NCI-H1105 treated with DMSO at 0.1 percent for 48 hours (cell line): ENCODE data around the gene CLEC20A.

ENCODE experiments used
- DNase-seq: peaks from one replicate; lab custom pipeline; 2025; lab: John Stamatoyannopoulos, UW

CLEC20A gene

DNA sequence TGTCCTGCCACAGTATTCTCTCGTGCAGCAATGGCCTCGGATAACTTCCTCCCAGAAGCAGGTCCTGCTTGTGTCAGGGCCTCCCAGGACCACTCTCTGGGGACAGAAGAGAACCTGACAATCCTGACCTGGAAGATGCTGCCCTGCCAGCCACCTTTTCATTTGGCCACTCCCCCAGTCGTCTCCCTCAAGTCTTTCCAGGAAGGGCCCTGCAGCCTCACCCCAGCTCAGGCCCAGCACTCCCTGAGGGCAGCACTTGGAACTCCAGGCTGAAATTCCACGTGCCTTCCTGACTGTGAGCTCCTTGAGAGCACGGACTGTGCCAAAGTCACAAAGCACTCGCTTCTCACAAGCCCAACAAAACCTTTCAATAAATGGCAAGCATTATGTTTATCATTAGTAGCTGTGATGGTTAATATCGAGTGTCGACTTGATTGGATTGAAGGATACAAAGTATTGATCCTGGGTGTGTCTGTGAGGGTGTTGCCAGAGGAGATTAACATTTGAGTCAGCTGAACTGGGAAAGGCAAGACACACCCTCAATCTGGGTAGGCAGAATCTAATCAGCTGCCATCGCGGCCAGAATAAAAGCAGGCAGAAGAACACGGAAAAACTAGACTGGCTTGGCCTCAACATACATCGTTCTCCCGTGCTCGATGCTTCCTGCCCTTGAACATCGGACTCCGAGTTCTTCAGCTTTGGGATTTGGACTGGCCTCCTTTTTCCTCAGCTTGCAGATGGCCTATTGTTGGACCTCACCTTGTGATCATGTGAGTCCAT is 2.3 kb upstream of the CLEC20A start:
- DNase-seq: no peak

DNA sequence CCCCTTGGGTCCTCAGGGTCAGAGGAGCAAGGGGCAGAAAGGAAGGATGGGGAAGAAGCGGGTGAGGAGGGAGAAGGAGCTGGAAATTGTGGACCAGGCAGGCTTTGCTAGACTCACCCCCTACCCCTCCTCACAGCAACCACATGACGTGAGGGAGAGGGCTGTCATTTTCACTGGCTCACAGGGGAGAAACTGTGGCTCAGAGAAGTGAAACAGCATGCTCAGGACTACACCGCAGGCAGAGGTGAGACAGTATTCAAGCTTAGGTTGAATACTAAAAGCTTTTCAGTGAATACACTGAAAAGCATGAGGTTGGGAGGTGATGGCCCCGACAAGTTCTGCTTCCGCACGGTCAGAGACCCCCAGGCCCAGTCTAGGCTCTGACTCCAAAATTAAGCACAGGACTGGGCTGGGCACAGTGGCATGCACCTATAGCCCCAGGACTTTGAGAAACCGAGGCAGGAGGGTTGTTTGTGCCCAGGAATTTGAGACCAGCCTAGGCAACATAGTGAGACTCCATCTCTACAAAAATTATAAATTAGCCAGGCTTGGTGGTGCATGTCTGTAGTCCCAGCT is 1.2 kb upstream of the CLEC20A start:
- DNase-seq: no peak

DNA sequence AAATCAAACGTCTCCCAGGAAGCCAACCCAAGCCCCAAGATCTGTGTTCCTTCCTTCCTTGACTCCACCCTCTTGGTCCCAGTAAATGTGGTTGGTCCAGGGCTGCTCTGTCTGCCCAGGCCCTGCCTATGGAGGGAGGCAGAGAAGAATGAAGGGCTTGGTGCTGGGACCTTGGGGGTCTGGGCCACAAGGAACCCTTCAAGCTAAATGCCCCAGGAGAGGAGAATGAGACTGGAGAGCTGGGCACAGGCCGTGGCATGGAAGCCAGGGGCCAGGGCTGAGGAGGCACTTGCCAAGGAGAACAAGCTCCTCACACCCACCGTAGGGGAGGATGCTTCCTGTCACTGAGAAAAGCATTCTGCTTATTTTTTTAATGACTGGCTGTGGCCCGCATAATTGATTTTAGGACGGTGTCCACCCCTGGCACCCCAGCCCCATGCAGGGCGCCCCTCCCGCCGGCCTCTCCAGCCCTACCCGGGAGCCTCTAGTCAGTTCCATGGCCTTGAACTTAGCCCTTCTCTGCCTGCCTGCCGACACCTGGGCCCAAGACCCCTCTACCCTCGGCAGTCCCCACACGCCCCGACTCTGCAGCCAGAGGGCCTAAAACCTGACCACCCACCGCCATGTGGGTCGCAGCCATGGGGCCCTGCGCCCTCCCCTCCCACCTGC is 889 bp downstream of the CLEC20A start:
- DNase-seq: no peak

DNA sequence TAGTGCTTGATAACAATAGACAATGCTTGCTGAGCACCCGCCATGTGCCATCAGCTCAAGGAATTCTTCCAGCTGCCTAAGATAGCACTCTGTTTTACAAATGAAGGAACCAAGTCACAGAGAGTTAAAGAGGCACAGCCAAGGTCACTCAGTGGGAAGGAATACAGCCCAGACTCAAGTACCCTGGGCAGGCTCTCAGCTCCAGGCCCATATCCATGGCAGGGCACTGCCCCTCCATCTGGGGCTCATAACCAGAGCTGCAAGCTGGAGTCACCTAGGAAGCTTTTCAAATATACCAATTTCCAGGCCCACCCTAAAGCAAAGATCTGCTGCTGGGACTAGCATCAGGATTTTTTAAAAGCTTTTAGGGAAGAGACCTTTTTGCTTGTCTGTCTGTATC is 1.6 kb downstream of the CLEC20A start:
- no peak for DNase-seq

DNA sequence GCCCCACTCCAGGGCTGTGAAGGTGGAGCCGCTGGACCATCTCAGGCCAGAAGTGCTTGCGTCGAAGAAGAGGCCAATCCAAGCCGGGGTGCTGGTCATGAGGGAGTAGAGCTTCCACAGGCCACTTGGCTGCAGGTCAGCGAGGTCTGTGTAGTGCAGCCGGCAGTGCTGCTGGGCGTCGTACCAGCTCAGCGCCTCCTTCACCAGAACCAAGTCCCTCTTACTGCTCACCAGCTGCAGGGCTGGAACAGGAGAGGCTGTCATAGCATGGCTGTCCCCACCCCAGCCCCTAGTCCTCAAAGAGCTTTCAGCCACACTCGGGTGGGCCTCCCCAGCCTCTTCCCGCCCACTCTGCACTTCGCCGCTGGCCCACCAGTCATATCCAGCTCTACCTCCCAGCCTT is 2.2 kb downstream of the CLEC20A start:
- no peak for DNase-seq

DNA sequence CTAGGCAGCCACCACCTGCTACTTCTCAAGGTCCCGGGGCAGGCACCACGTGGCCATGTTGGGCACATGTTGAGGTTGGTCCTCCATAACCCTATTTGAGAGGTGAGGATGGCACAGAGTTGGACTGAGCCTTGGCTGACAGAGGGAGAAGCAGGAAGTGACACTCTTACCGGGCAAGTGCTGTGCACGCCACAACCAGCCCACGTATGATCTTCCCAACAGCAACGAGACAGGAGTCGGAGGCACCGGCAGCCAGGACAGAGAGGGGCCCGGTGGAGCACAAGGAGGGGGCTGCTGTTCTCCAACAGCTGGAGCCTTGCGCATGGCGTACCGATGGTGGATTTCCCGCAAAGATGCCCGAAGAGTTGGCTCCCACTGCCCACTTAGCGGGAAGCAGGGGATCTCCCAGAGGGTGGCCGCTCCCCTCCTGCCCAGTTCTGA is 3.4 kb downstream of the CLEC20A start:
- DNase-seq: no peak

DNA sequence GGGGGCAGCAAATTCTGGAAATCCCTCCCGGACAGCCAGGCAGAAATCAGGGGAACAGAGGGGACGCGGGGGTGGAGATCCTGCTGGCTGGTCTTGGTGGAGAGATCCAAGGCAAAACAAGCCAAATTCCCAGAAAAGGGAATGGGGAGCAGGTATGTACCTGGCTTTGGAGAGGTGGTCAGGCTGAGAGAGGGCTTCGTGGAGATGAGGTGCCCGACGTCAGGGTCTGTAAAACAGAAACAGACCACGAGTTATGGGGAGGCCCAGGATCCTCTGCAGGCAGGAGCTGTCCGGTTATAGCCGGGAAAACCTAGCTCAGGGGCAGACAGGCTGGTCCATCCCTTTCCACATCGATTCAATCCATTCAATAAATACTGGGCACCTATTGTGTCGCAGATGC is 4.4 kb downstream of the CLEC20A start:
- no peak for DNase-seq

GRCh38 chr1:178491721-178492120 is 5.0 kb downstream of the CLEC20A start:
- DNase-seq: no peak

- no peak for DNase-seq
Measured at GRCh38 chr1:178490967-178491366, 5.8 kb downstream of the CLEC20A start.

- DNase-seq: no peak
Measured at GRCh38 chr1:178490136-178490535, 6.6 kb downstream of the CLEC20A start.

DNA sequence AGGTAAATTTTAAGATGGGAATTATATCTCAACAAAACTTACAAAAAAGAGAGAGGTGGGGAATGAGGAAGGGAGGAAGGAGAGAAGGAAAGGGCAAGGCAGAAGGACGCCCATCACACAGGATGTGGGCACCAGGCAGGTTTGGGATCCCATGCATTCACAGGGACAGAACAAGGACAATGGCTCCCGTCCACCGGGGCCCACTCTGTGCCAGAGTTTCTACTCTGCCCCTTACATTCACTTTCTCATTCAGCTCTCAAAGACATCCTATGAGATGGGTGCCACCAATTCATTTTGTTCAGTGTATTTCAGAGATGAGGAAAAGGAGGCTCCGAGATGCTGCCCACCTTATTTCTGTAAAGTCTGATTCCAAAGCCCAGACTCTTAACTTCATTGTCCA is 7.4 kb downstream of the CLEC20A start:
- DNase-seq: no peak

DNA sequence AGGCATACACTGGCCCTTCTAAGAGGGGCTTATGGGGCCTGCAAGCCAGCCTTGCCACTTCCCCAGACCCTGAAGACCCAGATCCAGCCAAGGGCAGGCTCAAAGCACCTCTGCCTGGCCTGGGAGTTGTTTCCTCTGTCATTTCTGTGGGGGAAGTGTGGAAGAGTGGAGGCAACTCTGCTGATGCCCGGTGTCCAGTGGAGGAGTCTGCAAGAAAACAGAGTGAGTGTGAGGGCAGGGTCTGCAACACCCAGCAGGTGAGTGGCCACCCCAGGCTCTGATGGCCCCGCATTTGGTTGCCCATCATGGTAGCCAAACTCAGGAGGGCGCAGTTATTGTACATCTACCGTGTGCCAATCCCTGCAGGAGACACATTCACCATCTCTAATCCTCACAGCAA is 8.4 kb downstream of the CLEC20A start:
- no peak for DNase-seq

DNA sequence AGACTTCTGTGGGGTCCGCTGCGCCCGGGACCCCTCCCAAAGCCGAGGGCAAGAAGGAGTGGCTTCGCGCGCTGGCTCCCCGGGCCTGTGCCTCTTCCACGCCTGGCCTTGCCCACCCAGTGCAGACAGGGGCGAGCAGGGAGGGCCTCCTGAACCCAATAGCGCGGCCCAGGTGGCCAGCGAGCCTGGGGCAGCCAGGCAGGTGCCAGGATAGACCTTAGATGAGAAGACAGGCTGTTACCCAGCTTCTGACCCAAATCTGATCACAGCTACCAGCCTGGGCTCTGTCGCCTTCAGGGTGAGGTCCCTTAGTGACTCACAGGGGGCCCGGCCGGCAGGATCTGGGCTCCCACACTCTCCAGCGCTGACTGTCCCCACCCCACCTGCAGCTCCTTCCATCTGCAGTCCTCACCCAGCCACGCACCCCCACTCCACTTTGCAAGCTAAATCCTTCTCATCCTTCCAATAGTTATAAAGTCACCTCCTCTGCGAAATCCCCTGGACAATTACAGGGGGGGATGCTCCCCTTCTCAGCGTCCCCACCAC is 9.6 kb downstream of the CLEC20A start:
- DNase-seq: no peak

GRCh38 chr1:178486100-178487069 is 10.4 kb downstream of the CLEC20A start:
- no peak for DNase-seq

DNA sequence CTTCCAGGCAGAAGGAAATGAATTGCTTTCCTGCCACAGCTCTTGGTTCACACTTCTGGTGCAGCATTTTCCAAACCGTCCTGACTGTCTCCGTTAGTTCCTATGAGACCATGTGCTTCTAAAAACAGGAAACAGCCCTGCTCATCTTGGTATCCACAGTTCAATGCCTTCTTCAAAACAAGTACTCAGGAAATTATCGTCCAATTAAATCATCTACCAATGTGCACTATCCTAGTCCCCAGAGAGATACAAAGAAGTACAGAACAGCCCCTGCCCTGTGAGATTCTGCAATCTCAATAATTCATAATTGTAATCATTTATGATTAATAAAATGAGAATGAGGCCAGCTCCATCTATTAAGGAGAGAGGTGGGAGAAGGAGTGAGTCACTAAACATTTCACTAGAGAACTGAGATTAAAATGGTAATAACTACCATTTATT is 11.2 kb downstream of the CLEC20A start:
- DNase-seq: no peak

GRCh38 chr1:178484698-178485225 is 12.0 kb downstream of the CLEC20A start:
- no peak for DNase-seq

- no peak for DNase-seq
Measured at GRCh38 chr1:178483251-178483957, 13.4 kb downstream of the CLEC20A start.

- DNase-seq: no peak
Measured at GRCh38 chr1:178477841-178478240, 18.9 kb downstream of the CLEC20A start.

- DNase-seq: no peak
Measured at GRCh38 chr1:178477373-178477772, 19.4 kb downstream of the CLEC20A start.

GRCh38 chr1:178472531-178472930 is 24.2 kb downstream of the CLEC20A start:
- no peak for DNase-seq
